OCI-LY1 (cell line): Measurements from ENCODE around the gene CACHD1.

Experiments used
- H2AFZ ChIP-seq: fragments of 200-600 bp; sonication (generic), shearing (Covaris generic); 2 replicates; pipeline ENCODE4 v1.6.0; 2014; ENCODE audit warnings: antibody characterized with exemption, mild to moderate bottlenecking, low read length
- H3F3A ChIP-seq: fragments of 200-600 bp; sonication (generic), shearing (Covaris generic); 2 replicates; pipeline ENCODE4 v1.6.0; 2014; ENCODE audit warnings: mild to moderate bottlenecking, antibody characterized with exemption, low read length, moderate library complexity; ENCODE audit not compliant: insufficient read depth
- H3K27ac ChIP-seq: fragments of 200-600 bp; sonication (generic); 2 replicates; pipeline ENCODE4 v1.5.1; 2014; ENCODE audit warnings: low read length, mixed run types, mild to moderate bottlenecking, low read depth; ENCODE audit not compliant: poor library complexity, severe bottlenecking
- H3K27me3 ChIP-seq: fragments of 200-600 bp; sonication (generic); 2 replicates; pipeline ENCODE4 v1.6.0; 2014; ENCODE audit warnings: antibody characterized with exemption, mild to moderate bottlenecking, low read length, moderate library complexity; ENCODE audit not compliant: insufficient read depth
- H3K36me3 ChIP-seq: fragments of 200-600 bp; sonication (generic); 2 replicates; pipeline ENCODE4 v1.6.1; 2014; ENCODE audit warnings: mild to moderate bottlenecking, antibody characterized with exemption, low read length, moderate library complexity, mixed read lengths; ENCODE audit not compliant: insufficient read depth
- H3K4me1 ChIP-seq: fragments of 200-600 bp; sonication (generic); 2 replicates; pipeline ENCODE4 v1.5.1; 2014; ENCODE audit warnings: mild to moderate bottlenecking, low read length, moderate library complexity; ENCODE audit not compliant: insufficient read depth, severe bottlenecking
- H3K4me2 ChIP-seq: fragments of 200-600 bp; sonication (generic), shearing (Covaris generic); 2 replicates; pipeline ENCODE4 v1.6.1; 2014; ENCODE audit warnings: low read length
- H3K4me3 ChIP-seq: fragments of 200-600 bp; sonication (generic); 2 replicates; pipeline ENCODE4 v1.5.1; 2014; ENCODE audit warnings: low read length, low read depth, mild to moderate bottlenecking, mixed read lengths; ENCODE audit not compliant: poor library complexity, severe bottlenecking
- H3K79me2 ChIP-seq: fragments of 200-600 bp; shearing (Covaris generic); 2 replicates; pipeline ENCODE4 v1.6.1; 2016; ENCODE audit warnings: mixed run types, low read length, mixed read lengths; ENCODE audit not compliant: insufficient read depth
- H3K9ac ChIP-seq: fragments of 200-600 bp; sonication (generic), shearing (Covaris generic); 2 replicates; pipeline ENCODE4 v1.6.1; 2014; ENCODE audit warnings: mild to moderate bottlenecking, low read length, mixed read lengths
- H3K9me2 ChIP-seq: fragments of 200-600 bp; sonication (generic), shearing (Covaris generic); 2 replicates; pipeline ENCODE4 v1.6.1; 2014; ENCODE audit warnings: low read depth, mild to moderate bottlenecking, low read length, mixed read lengths
- H3K9me3 ChIP-seq: fragments of 200-600 bp; shearing (Covaris generic); 2 replicates; pipeline ENCODE4 v1.6.1; 2014; ENCODE audit warnings: low read length, mixed read lengths
- H4K20me1 ChIP-seq: fragments of 200-600 bp; sonication (generic), shearing (Covaris generic); 2 replicates; pipeline ENCODE4 v1.6.0; 2016; ENCODE audit warnings: mild to moderate bottlenecking, low read length; ENCODE audit not compliant: insufficient read depth
- EZH2 ChIP-seq: fragments of 200-600 bp; sonication (generic), shearing (Covaris generic); IDR thresholded peaks from 2 replicates; pipeline ENCODE4 v1.8.0; 2017; ENCODE audit warnings: borderline replicate concordance, mixed run types, mild to moderate bottlenecking, antibody characterized with exemption, low read length, moderate library complexity, mixed read lengths
- TF ChIP-seq, protein P1 (sequence below): fragments of 200-600 bp; sonication (generic), shearing (Covaris generic); IDR thresholded peaks from 2 replicates; pipeline ENCODE4 v1.5.1; 2017; ENCODE audit warnings: mild to moderate bottlenecking, antibody characterized with exemption, low read length, moderate library complexity, mixed read lengths

The CACHD1 gene

DNA sequence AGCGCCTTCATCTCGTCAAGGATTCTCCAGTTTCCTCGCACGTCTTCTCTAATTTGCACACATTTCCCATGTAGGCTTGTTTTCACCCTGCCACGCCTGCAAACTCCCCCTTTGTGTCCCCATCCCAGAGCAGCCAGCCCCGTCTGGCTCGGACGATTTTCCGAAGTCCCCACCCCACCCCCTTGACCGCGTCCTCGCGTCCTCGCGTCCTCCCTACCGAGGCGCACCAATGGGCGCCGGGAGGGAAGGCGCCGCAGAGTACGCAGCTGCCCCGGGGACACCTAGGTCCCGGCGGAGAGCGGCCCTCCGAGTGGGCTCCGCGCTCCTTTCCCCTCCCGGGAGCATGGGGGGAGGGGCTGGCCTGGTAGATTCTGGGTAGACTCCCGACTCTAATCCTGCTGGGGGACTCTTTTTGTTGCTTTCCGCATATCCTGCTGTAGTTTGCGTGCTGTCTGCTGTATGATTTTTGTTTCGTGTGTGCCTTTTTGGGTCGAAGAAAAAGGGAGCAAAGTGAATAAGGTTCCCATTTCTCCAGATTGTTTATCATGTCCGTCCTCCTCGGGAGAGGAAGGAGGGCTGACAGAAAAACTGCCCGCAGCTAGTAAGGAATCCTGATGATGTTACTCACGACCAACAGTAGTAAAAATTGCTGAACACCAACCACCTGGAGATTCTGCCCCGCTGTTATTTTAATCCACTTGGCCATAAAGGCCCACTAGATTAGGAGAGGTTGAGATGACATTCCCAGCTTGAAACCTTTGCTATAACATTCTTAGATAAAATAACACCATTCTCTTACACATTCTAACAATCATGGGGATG is 1.5 kb downstream of the CACHD1 start:
- H4K20me1 ChIP-seq = no peaks in the 10 kb centered on the region
- H3K36me3 ChIP-seq = no peaks in the 10 kb centered on the region
- no peaks in the 10 kb centered on the region for H3K27me3 ChIP-seq
- H3K4me3 ChIP-seq = no peak overlapping the region
- H3K9me3 ChIP-seq = no peaks in the 10 kb centered on the region
- no peak overlapping the region for H3K9ac ChIP-seq
- TF ChIP-seq, protein P1, sequence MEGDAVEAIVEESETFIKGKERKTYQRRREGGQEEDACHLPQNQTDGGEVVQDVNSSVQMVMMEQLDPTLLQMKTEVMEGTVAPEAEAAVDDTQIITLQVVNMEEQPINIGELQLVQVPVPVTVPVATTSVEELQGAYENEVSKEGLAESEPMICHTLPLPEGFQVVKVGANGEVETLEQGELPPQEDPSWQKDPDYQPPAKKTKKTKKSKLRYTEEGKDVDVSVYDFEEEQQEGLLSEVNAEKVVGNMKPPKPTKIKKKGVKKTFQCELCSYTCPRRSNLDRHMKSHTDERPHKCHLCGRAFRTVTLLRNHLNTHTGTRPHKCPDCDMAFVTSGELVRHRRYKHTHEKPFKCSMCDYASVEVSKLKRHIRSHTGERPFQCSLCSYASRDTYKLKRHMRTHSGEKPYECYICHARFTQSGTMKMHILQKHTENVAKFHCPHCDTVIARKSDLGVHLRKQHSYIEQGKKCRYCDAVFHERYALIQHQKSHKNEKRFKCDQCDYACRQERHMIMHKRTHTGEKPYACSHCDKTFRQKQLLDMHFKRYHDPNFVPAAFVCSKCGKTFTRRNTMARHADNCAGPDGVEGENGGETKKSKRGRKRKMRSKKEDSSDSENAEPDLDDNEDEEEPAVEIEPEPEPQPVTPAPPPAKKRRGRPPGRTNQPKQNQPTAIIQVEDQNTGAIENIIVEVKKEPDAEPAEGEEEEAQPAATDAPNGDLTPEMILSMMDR = no peak
- TF ChIP-seq EZH2 = no peak
- H3K79me2 ChIP-seq = no peaks in the 10 kb centered on the region
- H3F3A ChIP-seq = no peaks in the 10 kb centered on the region
- no peak overlapping the region for H3K4me2 ChIP-seq
- no peak overlapping the region for H2AFZ ChIP-seq
- H3K4me1 ChIP-seq = no peaks in the 10 kb centered on the region
- H3K9me2 ChIP-seq = no peaks in the 10 kb centered on the region
- H3K27ac ChIP-seq = no peak overlapping the region

DNA sequence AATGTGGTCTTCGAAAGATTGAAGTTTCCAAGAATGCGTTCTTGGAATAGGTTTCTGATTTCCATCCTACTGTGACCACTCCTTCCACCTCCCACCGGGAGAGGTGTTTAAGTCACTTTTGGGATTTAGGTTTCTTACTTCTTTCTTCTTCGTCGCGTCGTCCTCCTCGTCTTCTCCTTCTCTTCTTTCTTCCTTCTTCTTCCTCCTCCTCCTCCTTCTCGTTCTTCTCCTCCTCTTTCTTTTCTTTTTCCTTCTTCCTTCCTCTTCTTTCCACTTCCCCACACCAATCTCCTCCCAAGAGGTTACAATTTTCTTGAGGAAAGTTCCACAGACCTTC is 2.1 kb downstream of the CACHD1 start:
- Histone ChIP-seq H3F3A (no peaks in the 10 kb centered on the region), H3K36me3 (no peaks in the 10 kb centered on the region), H4K20me1 (no peaks in the 10 kb centered on the region), H3K4me1 (no peaks in the 10 kb centered on the region), H3K4me2 (no peak overlapping the region), H3K27ac (no peak overlapping the region), H3K4me3 (no peak overlapping the region), H3K9me3 (no peaks in the 10 kb centered on the region), H2AFZ (no peak overlapping the region), H3K27me3 (no peaks in the 10 kb centered on the region), H3K9ac (no peak overlapping the region), H3K79me2 (no peaks in the 10 kb centered on the region), H3K9me2 (no peaks in the 10 kb centered on the region)
- TF ChIP-seq, protein P1 = no peak
- TF ChIP-seq EZH2 = no peak

DNA sequence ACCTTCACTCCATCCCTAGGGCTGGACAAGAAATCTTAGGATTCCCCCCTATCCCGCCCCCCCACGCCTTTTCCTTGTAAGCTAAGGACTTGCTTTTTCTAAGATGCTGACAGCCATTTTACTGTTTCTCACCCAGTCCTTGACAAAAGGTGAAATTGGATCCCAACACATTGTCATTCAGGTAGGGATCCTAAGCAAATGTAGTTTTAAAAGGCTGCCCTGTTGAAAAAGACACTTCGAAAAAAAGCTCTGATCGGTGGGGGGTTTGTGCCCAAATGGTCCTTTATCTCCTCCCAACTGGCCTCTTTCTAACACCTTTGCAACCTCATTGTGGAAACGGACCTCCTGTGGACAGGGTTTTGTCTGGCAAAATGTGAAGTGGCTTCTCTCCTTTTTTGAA is 2.9 kb downstream of the CACHD1 start:
- H3K9me3 ChIP-seq = no peaks in the 10 kb centered on the region
- H3K27me3 ChIP-seq = no peaks in the 10 kb centered on the region
- H3K79me2 ChIP-seq = no peaks in the 10 kb centered on the region
- no peak overlapping the region for H3K27ac ChIP-seq
- no peaks in the 10 kb centered on the region for H3F3A ChIP-seq
- no peak overlapping the region for H2AFZ ChIP-seq
- H3K9me2 ChIP-seq = no peaks in the 10 kb centered on the region
- H4K20me1 ChIP-seq = no peaks in the 10 kb centered on the region
- H3K4me1 ChIP-seq = no peaks in the 10 kb centered on the region
- no peak overlapping the region for H3K4me3 ChIP-seq
- no peak overlapping the region for H3K4me2 ChIP-seq
- TF ChIP-seq, protein P1 = no peak
- TF ChIP-seq EZH2 = no peak
- H3K9ac ChIP-seq = no peak overlapping the region
- H3K36me3 ChIP-seq = no peaks in the 10 kb centered on the region
